ENCODE results near the gene OAF. TPM values are rescaled to one million over a fixed set of nuclear protein-coding genes. Genes with fewer than 3 reads are reported as not detected.
"Not testable (repeated sequence)": the region's sequence is repeated elsewhere in the genome, so short reads cannot be mapped to it uniquely, and the experiment has no call there.

The OAF gene
- total RNA-seq, 4 donors from 2014 or later, result 30.0 to 100 (median 42.4) TPM

GRCh38 chr11:120272303-120272702 lies 61.5 kb downstream of the OAF start:
- H3K27ac ChIP-seq, result no peak overlapping the region
- no peak for TF ChIP-seq POLR2A (IDR thresholded peaks at IDR 0.05)
- TF ChIP-seq, protein P1, sequence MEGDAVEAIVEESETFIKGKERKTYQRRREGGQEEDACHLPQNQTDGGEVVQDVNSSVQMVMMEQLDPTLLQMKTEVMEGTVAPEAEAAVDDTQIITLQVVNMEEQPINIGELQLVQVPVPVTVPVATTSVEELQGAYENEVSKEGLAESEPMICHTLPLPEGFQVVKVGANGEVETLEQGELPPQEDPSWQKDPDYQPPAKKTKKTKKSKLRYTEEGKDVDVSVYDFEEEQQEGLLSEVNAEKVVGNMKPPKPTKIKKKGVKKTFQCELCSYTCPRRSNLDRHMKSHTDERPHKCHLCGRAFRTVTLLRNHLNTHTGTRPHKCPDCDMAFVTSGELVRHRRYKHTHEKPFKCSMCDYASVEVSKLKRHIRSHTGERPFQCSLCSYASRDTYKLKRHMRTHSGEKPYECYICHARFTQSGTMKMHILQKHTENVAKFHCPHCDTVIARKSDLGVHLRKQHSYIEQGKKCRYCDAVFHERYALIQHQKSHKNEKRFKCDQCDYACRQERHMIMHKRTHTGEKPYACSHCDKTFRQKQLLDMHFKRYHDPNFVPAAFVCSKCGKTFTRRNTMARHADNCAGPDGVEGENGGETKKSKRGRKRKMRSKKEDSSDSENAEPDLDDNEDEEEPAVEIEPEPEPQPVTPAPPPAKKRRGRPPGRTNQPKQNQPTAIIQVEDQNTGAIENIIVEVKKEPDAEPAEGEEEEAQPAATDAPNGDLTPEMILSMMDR (IDR thresholded peaks at IDR 0.05), result no peak
- TF ChIP-seq EP300 (IDR thresholded peaks at IDR 0.05), result no peak
- no peak for TF ChIP-seq POLR2AphosphoS5 (IDR thresholded peaks at IDR 0.05)
- no peak for ATAC-seq

GRCh38 chr11:120273432-120273831 lies 62.6 kb downstream of the OAF start:
- no peak overlapping the region for H3K4me3 ChIP-seq
- TF ChIP-seq, protein P1 (IDR thresholded peaks at IDR 0.05), result no peak
- TF ChIP-seq POLR2A (IDR thresholded peaks at IDR 0.05) (no peak), EP300 (IDR thresholded peaks at IDR 0.05) (no peak), POLR2AphosphoS5 (IDR thresholded peaks at IDR 0.05) (no peak)
- no peak for ATAC-seq
- no peaks in the 10 kb centered on the region for H3K36me3 ChIP-seq
- H3K9me3 ChIP-seq, result no peaks in the 10 kb centered on the region
- H3K27ac ChIP-seq, result no peak overlapping the region
- H3K27me3 ChIP-seq, result peaks cover 32% of the 10 kb centered on the region
- 71 to 75% methylated on average over 1 of the region's 2 CpGs for WGBS, 2 donors (ENCODE audit: low coverage in 1 of 2)
- no peaks in the 10 kb centered on the region for H3K4me1 ChIP-seq

More at GRCh38 chr11:120272303-120272702, 61.5 kb downstream of the OAF start:
- no peak overlapping the region for H3K4me3 ChIP-seq
- H3K9me3 ChIP-seq, result no peaks in the 10 kb centered on the region
- H3K36me3 ChIP-seq, result no peaks in the 10 kb centered on the region
- peaks cover 43% of the 10 kb centered on the region for H3K27me3 ChIP-seq
- WGBS, 2 donors (ENCODE audit: low coverage in 1 of 2), result no CpG with 5 or more reads among the region's 2 CpGs
- H3K4me1 ChIP-seq, result no peaks in the 10 kb centered on the region

DNA sequence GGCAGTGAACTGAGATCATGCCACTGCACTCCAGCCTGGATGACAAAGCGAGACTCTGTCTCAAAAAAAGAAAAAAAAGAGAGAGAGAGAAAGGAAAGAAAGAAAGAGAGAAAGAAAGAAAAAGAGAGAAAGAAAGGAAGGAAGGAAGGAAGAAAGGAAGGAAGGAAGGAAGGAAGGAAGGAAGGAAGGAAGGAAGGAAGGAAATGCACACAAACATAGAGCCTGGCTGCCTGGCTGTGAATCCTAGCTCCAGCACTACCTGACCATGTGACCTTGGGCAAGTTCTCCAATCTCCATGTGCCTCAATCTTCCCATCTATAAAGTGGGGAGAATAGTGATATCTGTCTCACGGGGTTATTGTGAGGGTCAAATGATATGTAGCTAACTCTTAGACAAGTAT lies 63.1 kb downstream of the OAF start:
- not testable (repeated sequence) for H3K36me3 ChIP-seq, H3K27ac ChIP-seq, H3K9me3 ChIP-seq, H3K4me1 ChIP-seq, ATAC-seq, H3K4me3 ChIP-seq
- WGBS, 2 donors (ENCODE audit: low coverage in 1 of 2), result 71 to 100% methylated on average over 1 of the region's 2 CpGs
- peaks cover 28% of the 10 kb centered on the region for H3K27me3 ChIP-seq

GRCh38 chr11:120279502-120279901 lies 68.7 kb downstream of the OAF start:
- Histone ChIP-seq H3K27me3 (no peaks in the 10 kb centered on the region), H3K36me3 (no peaks in the 10 kb centered on the region), H3K4me1 (peaks cover 0 to 7% (median 0%) of the 10 kb centered on the region in 3 donors), H3K4me3 (no peak overlapping the region), H3K27ac (no peak overlapping the region), H3K9me3 (no peaks in the 10 kb centered on the region)
- WGBS, 2 donors (ENCODE audit: low coverage in 1 of 2), result 83 to 90% methylated on average over 3 to 4 of the region's 5 CpGs
- no peak for ATAC-seq
- no peak for TF ChIP-seq EP300 (IDR thresholded peaks at IDR 0.05)

Other genes with a start within 250 kb of the OAF start
- 10 to 100 TPM in 1 of 4 donors, 1 to 10 TPM in 3; 1.2 to 34.6 (median 3.4) TPM for gene TRIM29, start 72.9 kb upstream of the OAF start, total RNA-seq
- under 1 TPM in 2 of 4 donors, not detected in 2; 0.27 to 0.46 TPM for gene POU2F3, start 29.1 kb downstream of the OAF start, total RNA-seq
- 1 to 10 TPM; 6.1 to 8.1 (median 7.5) TPM for gene TLCD5, start 114.3 kb downstream of the OAF start, total RNA-seq
- 100 to 1,000 TPM in 3 of 4 donors, 10 to 100 TPM in 1; 99.7 to 135 (median 112) TPM for gene ARHGEF12, start 125.4 kb downstream of the OAF start, total RNA-seq